ENCODE measurements around the gene PPIL1. TPM values are rescaled to one million over a fixed set of nuclear protein-coding genes. Genes with fewer than 3 reads are reported as not detected.

The PPIL1 gene
- total RNA-seq, 3 donors from 2014 or later, result 4.5 to 24.7 (median 19.7) TPM

DNA sequence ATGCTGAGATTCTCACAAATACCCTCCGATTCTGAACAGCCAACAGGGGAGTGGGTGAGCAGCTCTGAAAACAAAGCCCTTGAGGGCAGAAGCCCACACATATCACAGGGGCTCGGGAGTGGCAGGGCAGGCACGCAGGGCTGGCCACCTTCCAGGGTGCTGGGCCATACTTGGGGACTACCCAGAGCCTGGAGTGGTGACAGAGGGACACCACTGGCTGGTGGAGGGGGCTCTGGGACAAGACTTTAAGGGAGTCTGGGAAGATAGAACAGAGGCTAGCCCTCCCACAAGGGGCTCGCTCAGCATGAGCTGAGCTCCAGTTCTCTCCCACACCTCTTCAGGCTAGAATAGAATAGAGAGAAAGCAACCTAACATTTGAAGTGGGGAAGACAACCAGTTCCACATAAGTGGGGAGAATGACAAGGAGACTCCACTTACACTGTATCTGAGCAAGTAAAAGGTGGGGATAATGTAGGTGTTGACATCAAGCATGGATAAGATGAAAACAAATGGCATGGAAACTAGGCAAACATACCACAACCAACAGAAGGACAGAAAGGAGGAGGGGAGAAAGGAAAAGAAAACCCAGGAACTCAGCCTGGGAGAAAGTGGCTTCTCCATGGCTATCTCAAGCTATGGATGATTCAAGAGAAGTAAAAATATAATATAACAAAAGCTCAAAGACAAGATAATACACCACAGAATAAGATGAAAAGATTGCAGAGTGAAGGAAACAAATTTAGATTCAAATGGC, 7.0 kb downstream of the PPIL1 start:
- no peak for DNase-seq (ENCODE audit: low spot score in 2 of 2)
- TF ChIP-seq POLR2A (IDR thresholded peaks at IDR 0.05) (no peak), POLR2AphosphoS5 (IDR thresholded peaks at IDR 0.05) (no peak)
- TF ChIP-seq, protein P1, sequence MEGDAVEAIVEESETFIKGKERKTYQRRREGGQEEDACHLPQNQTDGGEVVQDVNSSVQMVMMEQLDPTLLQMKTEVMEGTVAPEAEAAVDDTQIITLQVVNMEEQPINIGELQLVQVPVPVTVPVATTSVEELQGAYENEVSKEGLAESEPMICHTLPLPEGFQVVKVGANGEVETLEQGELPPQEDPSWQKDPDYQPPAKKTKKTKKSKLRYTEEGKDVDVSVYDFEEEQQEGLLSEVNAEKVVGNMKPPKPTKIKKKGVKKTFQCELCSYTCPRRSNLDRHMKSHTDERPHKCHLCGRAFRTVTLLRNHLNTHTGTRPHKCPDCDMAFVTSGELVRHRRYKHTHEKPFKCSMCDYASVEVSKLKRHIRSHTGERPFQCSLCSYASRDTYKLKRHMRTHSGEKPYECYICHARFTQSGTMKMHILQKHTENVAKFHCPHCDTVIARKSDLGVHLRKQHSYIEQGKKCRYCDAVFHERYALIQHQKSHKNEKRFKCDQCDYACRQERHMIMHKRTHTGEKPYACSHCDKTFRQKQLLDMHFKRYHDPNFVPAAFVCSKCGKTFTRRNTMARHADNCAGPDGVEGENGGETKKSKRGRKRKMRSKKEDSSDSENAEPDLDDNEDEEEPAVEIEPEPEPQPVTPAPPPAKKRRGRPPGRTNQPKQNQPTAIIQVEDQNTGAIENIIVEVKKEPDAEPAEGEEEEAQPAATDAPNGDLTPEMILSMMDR (IDR thresholded peaks at IDR 0.05), result no peak
- Histone ChIP-seq H3K9me3 (no peaks in the 10 kb centered on the region), H3K4me1 (no peaks in the 10 kb centered on the region), H3K36me3 (no peaks in the 10 kb centered on the region), H3K4me3 (no peak overlapping the region), H3K27me3 (no peaks in the 10 kb centered on the region), H3K27ac (no peak overlapping the region)
- intact Hi-C loops (cut with DNase I; ENCODE audit: low total_unique reads), result no loop called here

DNA sequence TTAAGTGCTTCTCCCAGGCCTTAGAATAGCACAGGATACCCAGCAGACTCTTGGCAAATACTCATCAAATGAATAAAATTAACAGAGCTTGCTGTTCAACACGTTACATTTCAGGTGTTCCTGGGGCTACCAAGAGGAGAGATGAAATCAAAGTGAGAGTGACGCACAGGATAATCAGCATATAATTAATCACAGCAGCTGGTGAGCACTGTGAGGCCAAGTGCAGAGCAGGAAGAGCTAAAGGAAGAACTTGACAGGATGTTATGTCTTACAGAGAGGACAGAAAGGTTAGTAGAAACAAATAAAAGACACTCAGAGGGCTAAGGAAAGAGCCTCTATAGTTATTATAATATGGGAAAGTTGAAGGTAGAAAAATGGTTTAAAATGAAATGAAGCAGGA, 8.8 kb downstream of the PPIL1 start:
- no peaks in the 10 kb centered on the region for H3K36me3 ChIP-seq
- no peaks in the 10 kb centered on the region for H3K27me3 ChIP-seq
- TF ChIP-seq POLR2AphosphoS5 (IDR thresholded peaks at IDR 0.05) (no peak), POLR2A (IDR thresholded peaks at IDR 0.05) (no peak)
- TF ChIP-seq, protein P1 (IDR thresholded peaks at IDR 0.05), result no peak
- no peaks in the 10 kb centered on the region for H3K9me3 ChIP-seq
- intact Hi-C loops (cut with DNase I; ENCODE audit: low total_unique reads), result no loop called here
- H3K27ac ChIP-seq, result no peak overlapping the region
- no peak overlapping the region for H3K4me3 ChIP-seq
- DNase-seq (ENCODE audit: low spot score in 2 of 2), result no peak
- no peaks in the 10 kb centered on the region for H3K4me1 ChIP-seq

DNA sequence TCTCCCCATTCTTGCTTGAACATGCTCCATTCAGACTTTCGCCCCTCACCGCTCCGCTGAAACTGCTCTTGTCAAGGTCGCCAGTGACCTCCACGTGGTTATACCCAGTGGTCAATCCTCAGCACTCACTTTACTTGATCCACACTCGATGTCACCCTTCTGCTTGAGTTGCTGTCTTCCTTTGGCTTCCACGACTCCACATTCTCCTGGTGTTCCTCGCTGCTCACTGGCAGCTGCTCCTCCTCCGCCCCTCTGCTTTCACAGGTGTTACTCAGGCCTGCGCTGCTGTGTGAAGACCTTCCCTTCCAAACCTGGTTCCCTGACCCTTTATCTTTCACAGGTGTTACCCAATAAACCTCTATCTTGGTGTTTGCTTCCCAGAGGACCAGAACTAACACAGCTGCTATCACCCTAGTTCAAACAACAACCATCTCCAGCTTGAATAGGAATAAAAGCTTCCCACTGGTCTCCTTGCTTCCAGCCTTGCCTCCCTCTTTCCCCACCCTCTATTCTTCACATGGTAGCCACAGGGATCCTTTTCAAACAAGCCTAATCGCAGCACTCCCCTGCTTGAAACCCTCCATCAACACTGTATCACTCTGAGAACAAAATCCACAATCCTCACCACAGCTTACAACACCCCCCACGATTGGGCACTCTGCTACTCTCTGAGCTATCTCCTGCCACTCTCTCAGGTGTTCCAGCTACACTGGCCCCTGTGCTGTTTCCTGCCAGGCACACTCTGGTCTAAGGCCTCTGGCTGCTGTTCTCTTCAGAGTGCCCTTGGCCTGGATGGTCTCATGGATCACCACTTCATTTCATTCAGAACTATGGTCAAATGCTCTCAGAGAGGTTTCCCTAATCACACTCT, 10.7 kb downstream of the PPIL1 start:
- no peak for DNase-seq (ENCODE audit: low spot score in 2 of 2)
- intact Hi-C loops (cut with DNase I; ENCODE audit: low total_unique reads), result no loop called here
- TF ChIP-seq, protein P1 (IDR thresholded peaks at IDR 0.05), result no peak
- TF ChIP-seq POLR2A (IDR thresholded peaks at IDR 0.05), result no peak
- no peak for TF ChIP-seq POLR2AphosphoS5 (IDR thresholded peaks at IDR 0.05)
- Histone ChIP-seq H3K4me1 (no peaks in the 10 kb centered on the region), H3K27me3 (no peaks in the 10 kb centered on the region), H3K36me3 (no peaks in the 10 kb centered on the region), H3K4me3 (no peak overlapping the region), H3K27ac (no peak overlapping the region), H3K9me3 (no peaks in the 10 kb centered on the region)

DNA sequence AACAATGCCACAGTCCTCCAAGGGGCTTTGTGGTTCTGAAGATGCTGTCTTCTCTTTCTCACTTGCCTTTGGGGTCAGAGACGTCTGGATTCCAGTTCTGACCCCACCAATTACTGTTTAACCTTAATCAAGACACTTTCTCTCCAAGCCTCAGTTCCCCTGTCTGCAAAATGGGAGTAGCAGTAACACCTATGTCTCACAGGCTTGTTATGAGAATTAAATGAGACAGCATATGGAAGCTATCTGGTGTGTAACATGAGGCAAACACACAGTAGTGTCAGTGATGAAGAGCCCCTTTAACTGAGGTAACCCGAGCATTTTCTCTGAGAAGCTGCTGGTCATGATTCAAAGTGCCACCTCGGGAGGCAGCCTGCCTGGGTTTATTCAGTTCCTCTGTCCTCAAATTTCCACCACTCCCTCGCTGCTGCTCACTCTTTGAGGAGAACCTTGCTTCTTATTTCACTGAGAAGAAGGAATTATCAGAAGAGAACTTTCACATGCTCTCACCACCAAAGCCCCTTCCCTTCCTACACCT, 11.7 kb downstream of the PPIL1 start:
- no peak overlapping the region for H3K27ac ChIP-seq
- no peak for DNase-seq (ENCODE audit: low spot score in 2 of 2)
- no peaks in the 10 kb centered on the region for H3K4me1 ChIP-seq
- no peak overlapping the region for H3K4me3 ChIP-seq
- intact Hi-C loops (cut with DNase I; ENCODE audit: low total_unique reads), result no loop called here
- TF ChIP-seq, protein P1 (IDR thresholded peaks at IDR 0.05), result no peak
- no peaks in the 10 kb centered on the region for H3K27me3 ChIP-seq
- no peaks in the 10 kb centered on the region for H3K9me3 ChIP-seq
- no peaks in the 10 kb centered on the region for H3K36me3 ChIP-seq
